ENCODE measurements around the gene CARMIL1. TPM values are rescaled to one million over a fixed set of nuclear protein-coding genes. Genes with fewer than 3 reads are reported as not detected.

CARMIL1 gene
- total RNA-seq, 2 experiments from 2014 or later, result 3.9 to 4.7 TPM

DNA sequence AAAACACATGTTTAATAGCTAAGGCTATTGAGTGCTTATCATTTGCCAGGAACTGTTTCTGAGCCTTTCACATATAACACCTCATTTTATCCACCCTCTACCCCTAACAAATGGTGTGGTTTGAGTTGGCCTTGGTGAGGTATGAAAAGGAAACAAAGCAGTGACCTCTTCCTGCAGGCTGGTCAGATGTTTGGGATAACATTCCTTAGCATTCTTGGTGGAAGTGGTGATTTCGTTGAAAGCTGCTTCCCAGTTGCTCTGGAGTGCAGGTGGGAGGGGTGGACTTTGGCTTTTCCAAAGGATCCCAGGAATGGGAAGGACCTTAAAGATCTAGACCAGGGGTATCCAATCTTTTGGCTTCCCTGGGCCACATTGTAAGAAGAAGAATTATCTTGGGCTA is 41.3 kb downstream of the CARMIL1 start:
- intact Hi-C loops (cut with DNase I, micrococcal nuclease), result no loop called here
- DNase-seq (no peak), ATAC-seq (ENCODE audit: poor library complexity) (no peak)
- Mint-ChIP-seq H3K27me3 (no peaks in the 10 kb centered on the region), H3K4me1 (ENCODE audit: low read depth) (no peaks in the 10 kb centered on the region), H3K36me3 (ENCODE audit: low read depth) (no peaks in the 10 kb centered on the region), H3K27ac (no peak overlapping the region), H3K9me3 (no peaks in the 10 kb centered on the region), H3K4me3 (no peak overlapping the region)
- Histone ChIP-seq H3K27ac (ENCODE audit: low read depth in 1 of 2, low read length in 2 of 2) (no peak overlapping the region), H3K27me3 (ENCODE audit: control insufficient read depth in 1 of 2, insufficient read depth in 2 of 2, low read length in 2 of 2) (no peaks in the 10 kb centered on the region), H3K36me3 (ENCODE audit: insufficient read depth, low read length) (no peaks in the 10 kb centered on the region), H3K9me3 (ENCODE audit: control insufficient read depth in 1 of 2, insufficient read depth in 1 of 2, low read length in 2 of 2) (no peaks in the 10 kb centered on the region), H3K4me3 (ENCODE audit: low read length) (no peak overlapping the region), H3K4me1 (ENCODE audit: insufficient read depth, low read length) (no peaks in the 10 kb centered on the region)
- TF ChIP-seq, protein P1, sequence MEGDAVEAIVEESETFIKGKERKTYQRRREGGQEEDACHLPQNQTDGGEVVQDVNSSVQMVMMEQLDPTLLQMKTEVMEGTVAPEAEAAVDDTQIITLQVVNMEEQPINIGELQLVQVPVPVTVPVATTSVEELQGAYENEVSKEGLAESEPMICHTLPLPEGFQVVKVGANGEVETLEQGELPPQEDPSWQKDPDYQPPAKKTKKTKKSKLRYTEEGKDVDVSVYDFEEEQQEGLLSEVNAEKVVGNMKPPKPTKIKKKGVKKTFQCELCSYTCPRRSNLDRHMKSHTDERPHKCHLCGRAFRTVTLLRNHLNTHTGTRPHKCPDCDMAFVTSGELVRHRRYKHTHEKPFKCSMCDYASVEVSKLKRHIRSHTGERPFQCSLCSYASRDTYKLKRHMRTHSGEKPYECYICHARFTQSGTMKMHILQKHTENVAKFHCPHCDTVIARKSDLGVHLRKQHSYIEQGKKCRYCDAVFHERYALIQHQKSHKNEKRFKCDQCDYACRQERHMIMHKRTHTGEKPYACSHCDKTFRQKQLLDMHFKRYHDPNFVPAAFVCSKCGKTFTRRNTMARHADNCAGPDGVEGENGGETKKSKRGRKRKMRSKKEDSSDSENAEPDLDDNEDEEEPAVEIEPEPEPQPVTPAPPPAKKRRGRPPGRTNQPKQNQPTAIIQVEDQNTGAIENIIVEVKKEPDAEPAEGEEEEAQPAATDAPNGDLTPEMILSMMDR (IDR thresholded peaks at IDR 0.05), result no peak
- ChIA-PET POLR2A (no interaction called here), CTCF (no interaction called here)

DNA sequence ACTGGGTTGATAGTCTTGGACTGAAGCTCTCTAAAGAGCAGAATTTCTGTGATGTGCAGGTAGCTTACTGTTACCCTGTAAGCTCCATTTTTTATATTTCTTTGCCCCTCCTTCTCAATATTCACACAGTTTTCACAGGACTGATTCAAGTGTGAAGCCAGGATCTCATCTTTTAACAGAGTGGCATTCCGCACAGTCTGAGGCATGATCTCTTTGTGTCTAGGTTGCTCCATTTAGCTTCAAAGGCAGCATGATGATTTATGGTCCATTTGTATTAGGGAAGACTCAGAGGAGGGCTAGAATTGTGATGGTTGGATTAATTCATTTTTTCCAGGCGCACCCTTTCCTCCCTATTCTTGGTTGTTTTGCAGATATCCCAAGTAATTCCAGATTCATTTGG is 43.5 kb downstream of the CARMIL1 start:
- Histone ChIP-seq H3K4me1 (ENCODE audit: insufficient read depth, low read length) (no peaks in the 10 kb centered on the region), H3K27me3 (ENCODE audit: control insufficient read depth in 1 of 2, insufficient read depth in 2 of 2, low read length in 2 of 2) (no peaks in the 10 kb centered on the region), H3K4me3 (ENCODE audit: low read length) (no peak overlapping the region), H3K36me3 (ENCODE audit: insufficient read depth, low read length) (no peaks in the 10 kb centered on the region), H3K9me3 (ENCODE audit: control insufficient read depth in 1 of 2, insufficient read depth in 1 of 2, low read length in 2 of 2) (no peaks in the 10 kb centered on the region), H3K27ac (ENCODE audit: low read depth in 1 of 2, low read length in 2 of 2) (no peak overlapping the region)
- Mint-ChIP-seq H3K27ac (no peak overlapping the region), H3K9me3 (no peaks in the 10 kb centered on the region), H3K27me3 (no peaks in the 10 kb centered on the region), H3K4me3 (no peak overlapping the region), H3K36me3 (ENCODE audit: low read depth) (no peaks in the 10 kb centered on the region), H3K4me1 (ENCODE audit: low read depth) (no peaks in the 10 kb centered on the region)
- ATAC-seq (ENCODE audit: poor library complexity) (no peak), DNase-seq (no peak)
- ChIA-PET POLR2A (no interaction called here), CTCF (no interaction called here)
- TF ChIP-seq, protein P1 (IDR thresholded peaks at IDR 0.05), result no peak
- intact Hi-C loops (cut with DNase I, micrococcal nuclease), result no loop called here

DNA sequence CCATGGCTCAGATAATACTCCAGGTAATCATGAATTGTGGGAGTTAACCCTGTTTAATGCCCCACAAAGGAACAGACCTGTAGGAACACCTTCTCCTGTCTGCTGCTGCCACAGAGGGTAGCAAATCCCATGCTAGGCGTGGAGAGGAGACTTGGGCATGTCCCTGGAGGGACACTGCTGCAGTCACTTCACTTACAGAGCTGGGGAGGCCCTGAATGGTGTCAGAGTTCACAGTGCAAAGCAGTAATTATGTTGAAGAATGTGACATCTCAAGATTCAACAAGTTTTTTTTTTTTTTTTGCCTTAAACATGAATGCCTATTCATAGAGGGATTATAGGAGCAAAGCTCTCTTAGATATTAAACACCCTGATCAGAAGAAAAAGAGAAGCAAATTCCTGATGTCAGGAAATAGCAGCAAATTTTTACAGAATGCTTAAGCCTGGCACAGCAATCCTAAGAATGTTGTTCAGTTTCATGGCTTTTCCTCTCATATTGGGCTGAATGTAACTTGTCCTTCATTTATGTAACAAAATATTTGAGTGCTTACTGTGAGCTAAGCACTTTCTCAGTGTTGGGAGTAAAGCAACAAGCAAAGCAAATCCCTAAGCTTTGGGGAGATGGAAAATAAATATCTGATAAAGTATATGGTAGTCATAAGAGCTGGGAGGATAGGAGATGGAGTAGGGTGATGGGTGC is 45.0 kb downstream of the CARMIL1 start:
- H3K36me3 ChIP-seq (ENCODE audit: insufficient read depth, low read length), result no peaks in the 10 kb centered on the region
- no peaks in the 10 kb centered on the region for H3K9me3 ChIP-seq (ENCODE audit: control insufficient read depth in 1 of 2, insufficient read depth in 1 of 2, low read length in 2 of 2)
- H3K27ac ChIP-seq (ENCODE audit: low read depth in 1 of 2, low read length in 2 of 2), result no peak overlapping the region
- ATAC-seq (ENCODE audit: poor library complexity) (no peak), DNase-seq (no peak)
- H3K4me3 Mint-ChIP-seq, result no peak overlapping the region
- H3K27ac Mint-ChIP-seq, result no peak overlapping the region
- TF ChIP-seq, protein P1 (IDR thresholded peaks at IDR 0.05), result no peak
- H3K4me1 Mint-ChIP-seq (ENCODE audit: low read depth), result no peaks in the 10 kb centered on the region
- no peaks in the 10 kb centered on the region for H3K36me3 Mint-ChIP-seq (ENCODE audit: low read depth)
- intact Hi-C loops (cut with DNase I, micrococcal nuclease), result no loop called here
- no peaks in the 10 kb centered on the region for H3K27me3 Mint-ChIP-seq
- H3K4me3 ChIP-seq (ENCODE audit: low read length), result no peak overlapping the region
- H3K4me1 ChIP-seq (ENCODE audit: insufficient read depth, low read length), result no peaks in the 10 kb centered on the region
- H3K27me3 ChIP-seq (ENCODE audit: control insufficient read depth in 1 of 2, insufficient read depth in 2 of 2, low read length in 2 of 2), result no peaks in the 10 kb centered on the region
- POLR2A ChIA-PET, result no interaction called here
- CTCF ChIA-PET, result no interaction called here
- no peaks in the 10 kb centered on the region for H3K9me3 Mint-ChIP-seq

Data from CD4-positive, alpha-beta T cell (primary cell).